HG02759 (cell line): ENCODE data around the gene PLCG2.

Experiments used
- ATAC-seq: cut with Tn5 transposase; IDR thresholded peaks from one replicate; pipeline ENCODE4 v1.9.1; 2021; ENCODE audit warnings: mild to moderate bottlenecking, moderate library complexity; ENCODE audit not compliant: unreplicated experiment

Gene PLCG2

DNA sequence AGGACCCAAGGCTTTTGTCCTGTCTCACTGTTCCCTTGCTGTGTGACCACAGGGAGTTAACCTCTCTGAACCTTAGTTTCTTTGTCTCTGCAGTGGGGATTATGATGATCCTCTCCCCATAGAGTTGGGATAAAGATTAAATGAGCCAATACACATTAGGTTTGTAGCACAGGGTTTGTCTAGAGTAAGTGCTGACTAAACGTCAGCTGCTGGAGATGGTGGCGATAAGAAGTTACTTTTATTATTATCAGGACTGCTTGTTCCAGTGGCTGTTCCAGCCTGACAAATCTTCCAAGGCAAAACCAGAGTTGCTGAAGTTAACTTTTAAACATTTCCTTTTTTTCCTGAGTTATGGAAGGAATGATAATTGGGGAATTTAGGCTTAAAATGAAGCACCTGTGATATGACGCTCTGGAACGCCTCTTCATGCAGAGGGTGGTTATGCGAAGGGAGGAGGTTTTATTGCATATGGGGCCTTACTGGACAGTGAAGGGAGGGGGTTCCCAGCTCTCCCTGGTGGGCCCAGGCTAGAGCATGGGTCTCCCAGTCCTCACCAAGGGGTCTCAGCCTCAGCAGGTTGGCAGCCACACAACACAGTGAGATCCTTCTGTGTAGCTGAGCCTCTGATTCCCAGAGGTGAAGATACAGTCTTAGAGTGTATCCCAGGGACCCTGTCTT is 35.8 kb downstream of the PLCG2 start:
- ATAC-seq, result no peak

DNA sequence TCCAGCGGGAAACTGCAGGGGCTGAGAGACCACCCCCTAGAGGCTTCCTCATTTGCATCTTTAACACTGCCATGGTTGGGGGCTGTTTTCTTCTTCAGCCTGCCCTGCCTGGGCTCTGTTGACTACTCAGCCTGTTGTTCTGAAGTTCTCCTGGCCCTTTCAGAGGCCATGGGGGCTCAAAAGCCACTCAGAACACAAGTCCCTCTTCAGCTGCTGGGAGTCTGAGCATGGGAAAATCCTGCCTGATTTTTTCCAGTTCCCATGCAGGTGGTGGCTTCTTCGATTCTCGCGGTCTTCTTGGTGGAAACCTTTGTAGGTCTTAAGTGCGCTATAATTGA is 36.3 kb downstream of the PLCG2 start:
- ATAC-seq, result no peak

DNA sequence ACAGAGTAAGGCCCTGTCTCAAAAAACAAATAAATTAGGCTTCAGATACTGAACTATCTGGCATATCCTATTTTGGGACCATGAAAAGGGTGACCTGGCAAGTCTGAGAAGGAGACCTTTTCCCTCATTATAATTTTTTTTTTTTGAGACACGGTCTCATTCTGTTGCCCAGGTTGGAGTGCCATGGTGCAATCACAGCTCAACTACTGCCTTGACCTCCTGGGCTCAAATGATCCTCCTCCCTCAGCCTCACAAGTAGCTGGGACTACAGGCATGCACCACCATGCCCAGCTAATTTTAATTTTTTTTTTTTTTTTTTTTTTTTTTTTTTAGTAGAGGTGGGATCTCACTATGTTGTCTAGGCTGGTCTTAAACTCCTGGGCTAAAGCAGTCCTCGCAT is 37.3 kb downstream of the PLCG2 start:
- no peak for ATAC-seq

DNA sequence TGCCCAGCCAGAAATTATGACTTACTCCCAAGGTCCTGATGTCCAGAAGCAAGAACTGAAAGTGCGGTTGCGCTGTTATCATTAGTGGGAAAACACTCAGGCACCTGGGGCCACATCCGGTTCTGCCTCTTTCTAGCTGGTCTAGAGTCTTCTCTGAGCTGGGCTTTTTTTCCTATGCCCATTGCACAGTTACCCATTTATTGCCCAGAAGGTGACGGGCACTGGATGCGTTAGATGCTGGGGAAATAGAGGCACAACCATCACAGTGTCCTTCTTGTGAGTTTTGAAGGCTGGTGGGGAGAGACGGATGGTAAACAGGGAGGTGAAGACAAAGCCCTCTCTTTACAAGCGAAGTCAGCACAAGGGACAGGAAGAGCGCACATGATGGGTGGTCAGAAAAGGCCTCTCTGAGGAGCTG is 37.7 kb downstream of the PLCG2 start:
- ATAC-seq, result no peak

DNA sequence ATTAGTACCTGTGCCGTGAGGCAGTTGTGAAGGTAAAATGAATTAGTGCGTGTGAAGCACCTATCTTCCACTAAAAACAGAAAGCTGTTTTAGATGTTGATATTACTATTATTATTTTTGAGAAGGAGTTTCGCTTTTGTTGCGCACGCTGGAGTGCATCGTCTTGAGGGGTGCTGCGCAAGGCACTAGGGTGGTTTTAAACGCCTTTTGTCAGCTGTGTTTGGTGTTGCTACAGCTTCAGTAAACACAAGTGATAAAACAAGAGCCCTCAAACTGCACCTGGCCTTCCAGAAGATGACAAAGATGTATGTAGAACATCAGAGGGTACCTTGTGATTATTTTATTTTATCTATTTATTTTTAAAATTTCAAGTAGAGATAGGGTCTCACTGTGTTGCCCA is 38.2 kb downstream of the PLCG2 start:
- ATAC-seq, result no peak

DNA sequence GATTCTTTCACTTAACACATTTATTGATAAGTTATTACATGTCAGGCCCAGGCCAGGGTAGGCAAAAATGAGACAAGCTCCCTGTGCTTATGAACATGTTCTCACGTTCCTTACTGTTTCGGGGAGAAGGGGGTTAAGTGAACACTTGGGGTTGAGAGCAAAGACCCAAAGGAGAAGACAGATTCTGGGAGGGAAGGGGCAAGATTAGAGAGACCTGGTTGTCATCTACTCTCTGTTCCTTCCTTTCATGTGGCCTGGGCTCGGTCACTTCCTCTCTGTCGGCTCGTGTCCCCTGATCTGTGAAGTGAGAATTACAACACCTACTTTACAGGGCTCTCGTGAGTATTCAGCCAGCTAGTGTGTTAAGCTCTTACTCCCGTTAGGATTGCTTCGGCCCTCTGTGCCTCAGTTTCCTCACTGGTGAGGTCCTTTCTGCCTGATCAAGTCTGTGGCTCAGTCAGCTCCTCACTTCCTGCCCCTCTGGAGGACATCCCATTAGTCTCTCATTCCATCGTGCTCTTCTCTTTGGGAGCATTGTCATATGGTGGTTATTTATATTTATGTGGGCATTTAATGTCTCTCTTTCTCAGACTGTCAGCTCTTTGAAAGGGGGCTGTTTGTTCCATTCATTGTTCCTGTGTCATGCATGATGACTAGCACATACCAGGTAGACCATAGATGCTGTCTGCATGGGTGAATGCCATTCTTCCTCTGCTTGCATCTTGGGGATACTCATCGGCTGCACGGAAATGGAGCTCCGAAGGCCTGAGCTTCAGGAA is 38.9 kb downstream of the PLCG2 start:
- ATAC-seq, result peak; percentile 37

DNA sequence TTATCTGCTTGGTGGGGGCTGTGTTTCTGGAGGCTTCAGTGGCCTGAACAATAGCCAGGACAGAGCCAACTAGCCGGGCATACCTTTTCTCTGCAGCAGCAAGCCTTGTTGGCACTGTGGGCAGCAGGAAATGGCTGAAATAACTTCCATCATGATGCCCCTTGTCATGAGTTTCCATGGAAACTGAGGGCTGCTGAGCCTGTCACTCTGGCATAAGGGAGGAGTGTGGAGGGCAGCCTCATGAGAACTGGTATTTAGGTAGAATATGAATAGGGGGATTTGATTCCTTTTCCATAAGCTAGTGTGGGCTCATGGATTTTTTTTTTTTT is 39.4 kb downstream of the PLCG2 start:
- ATAC-seq, result no peak

DNA sequence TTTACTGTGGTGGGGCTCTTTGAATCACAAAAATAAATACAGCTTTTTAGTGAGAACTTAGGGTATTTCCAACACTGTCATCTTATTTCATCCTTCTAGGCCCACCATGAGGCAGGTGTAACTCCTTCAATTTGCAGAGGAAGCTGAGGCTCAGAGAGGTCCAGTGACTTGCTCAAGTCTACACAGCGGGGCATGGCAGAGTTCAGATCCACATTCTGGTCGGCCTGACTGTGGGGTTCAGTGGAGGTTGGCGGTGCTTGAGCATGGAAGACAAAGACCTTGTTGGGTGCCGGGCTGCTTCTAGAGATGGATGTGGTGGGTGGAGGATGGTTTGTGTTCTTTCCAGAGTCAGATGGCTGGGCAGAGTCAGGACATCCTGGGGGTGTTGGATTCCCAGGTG is 39.8 kb downstream of the PLCG2 start:
- ATAC-seq, result no peak

DNA sequence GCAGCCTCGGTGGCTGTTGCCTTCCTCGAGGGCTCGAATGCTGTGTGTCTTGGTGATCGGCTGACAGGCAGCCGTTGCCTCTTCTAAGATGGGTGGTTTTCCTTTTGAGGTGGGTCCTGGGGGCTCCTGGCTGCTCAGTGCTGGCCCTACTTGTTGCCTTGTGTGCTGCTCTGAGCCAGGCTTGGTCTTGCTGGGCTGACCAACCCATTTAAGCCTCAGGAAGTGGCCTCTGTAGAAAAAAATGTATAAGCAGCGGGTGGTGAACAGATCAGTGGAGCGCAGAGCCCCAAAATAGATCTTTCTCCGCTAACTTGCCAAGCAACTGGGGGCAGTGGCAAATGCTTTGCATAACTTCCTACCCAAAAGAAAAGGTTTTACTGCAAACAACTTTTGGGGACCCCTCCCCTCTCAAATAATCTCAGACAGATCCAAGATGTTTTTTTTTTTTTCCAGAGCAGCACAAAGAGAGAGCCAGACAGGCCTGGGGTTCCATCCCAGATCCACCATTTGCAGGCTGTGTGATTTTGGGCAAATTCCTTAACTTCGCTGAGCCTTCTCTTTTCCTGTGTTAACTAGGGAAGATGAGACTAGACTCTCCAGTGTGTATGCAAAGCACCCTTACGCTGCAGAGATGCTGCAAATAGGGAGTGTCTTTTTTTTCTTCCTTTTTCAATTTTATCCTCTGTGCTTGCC is 42.5 kb downstream of the PLCG2 start:
- peak; percentile 50 for ATAC-seq

DNA sequence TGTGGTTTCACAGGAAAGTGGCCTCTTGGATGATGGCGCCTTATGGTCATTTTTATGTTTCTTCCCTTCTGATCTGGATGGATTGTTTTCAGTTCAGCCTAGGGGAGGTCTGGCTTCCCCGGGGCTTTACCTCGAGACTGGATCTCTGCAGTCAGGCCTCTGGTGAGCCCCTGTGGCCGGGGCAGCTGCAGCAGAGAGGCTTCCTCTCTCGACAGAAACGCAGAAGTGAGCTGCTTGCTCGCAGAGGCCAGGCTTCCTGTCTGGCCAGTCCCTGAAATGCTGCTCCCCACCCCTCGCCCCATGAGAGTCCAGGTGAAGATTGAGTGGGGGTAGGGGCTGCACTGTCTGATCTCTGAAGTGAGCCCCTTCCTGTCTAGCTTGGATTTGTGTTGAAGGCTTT is 44.0 kb downstream of the PLCG2 start:
- ATAC-seq, result no peak

DNA sequence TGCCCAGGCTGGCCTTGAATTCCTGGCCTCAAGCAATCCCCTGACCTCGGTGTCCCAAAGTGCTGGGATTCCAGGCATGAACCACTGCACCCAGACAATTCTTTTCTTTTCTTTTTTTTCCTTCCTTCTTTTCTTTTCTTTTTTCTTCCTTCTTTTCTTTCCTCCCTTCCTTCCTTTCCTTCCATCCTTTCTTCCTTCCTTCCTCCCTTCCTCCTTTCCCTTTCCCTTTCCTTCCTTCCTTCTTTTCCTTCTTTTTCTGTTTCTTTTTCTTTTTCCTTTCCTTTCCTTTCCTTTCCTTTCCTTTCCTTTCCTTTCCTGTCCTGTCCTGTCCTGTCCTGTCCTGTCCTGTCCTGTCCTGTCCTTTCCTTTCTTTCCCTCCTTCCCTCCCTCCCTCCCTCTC is 44.6 kb downstream of the PLCG2 start:
- ATAC-seq, result no peak

DNA sequence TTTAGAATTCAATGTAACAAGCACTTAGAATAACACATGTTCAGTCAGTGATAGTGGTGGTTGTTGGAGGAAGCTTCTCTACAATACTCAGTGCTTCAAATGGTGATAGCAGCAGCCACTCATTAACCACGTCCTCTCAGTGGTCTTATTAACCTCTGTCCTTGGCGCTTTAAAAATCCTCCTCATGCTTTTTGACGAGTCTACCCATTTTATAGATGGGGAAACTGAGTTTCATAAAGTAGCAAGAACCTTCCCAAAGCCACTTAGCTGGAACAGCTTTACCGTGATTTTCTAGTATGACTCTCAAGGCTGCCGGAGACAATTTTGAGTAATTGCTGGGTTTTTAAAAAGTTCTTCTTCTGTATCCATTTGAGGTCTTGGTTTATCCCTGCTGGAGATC is 47.4 kb downstream of the PLCG2 start:
- no peak for ATAC-seq

DNA sequence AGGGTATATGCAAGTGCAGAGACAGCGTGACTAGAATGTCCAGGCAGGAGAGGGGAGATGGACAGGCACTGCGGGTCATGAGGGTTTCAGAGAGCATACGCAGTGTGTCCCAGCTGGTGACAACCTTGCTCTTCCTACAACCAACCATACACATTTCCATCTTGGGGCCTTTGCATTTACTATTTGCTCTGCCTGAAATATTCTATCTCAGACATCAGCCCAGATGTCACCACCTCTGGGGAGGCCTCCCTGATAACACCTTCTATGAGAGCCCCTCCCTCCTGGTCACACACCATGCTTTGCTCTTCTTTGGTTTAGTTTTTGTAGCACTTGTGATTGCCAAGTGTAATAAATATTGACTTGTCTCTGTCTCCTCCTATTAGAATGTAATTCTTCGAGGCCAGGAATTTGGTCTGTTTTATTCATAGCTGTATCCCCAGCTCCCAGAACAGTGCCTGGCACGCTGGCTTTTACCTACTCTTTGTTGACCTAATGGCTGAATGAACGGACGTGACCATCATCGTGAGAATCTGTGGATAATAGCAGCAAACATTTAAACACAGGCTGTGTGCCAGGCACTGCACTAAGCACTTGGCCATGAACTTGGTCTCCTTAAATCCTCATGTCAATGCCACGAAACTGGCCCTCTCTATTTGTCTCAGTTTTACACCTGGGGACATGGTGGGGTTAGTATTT is 51.9 kb downstream of the PLCG2 start:
- no peak for ATAC-seq

DNA sequence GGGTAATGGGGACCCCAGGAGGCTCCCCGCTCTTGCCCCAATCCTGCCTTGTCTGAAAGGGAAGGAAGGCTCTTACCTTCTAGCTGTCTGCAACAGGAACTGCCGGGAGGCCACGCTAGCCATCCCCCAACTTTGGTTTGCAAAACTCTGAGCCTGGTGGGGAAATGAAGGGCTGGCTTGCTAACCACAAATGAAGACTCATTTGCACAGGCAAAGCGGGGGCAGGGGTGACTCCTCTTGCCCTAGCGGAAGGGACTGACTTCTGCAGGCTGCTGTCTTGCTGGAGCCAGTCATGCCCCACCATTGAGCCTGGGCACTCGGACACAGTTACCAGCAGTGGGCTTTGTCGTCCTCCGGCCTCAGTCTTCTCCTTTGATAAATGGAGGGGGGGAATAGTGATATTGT is 52.6 kb downstream of the PLCG2 start:
- ATAC-seq, result peak; percentile 77

DNA sequence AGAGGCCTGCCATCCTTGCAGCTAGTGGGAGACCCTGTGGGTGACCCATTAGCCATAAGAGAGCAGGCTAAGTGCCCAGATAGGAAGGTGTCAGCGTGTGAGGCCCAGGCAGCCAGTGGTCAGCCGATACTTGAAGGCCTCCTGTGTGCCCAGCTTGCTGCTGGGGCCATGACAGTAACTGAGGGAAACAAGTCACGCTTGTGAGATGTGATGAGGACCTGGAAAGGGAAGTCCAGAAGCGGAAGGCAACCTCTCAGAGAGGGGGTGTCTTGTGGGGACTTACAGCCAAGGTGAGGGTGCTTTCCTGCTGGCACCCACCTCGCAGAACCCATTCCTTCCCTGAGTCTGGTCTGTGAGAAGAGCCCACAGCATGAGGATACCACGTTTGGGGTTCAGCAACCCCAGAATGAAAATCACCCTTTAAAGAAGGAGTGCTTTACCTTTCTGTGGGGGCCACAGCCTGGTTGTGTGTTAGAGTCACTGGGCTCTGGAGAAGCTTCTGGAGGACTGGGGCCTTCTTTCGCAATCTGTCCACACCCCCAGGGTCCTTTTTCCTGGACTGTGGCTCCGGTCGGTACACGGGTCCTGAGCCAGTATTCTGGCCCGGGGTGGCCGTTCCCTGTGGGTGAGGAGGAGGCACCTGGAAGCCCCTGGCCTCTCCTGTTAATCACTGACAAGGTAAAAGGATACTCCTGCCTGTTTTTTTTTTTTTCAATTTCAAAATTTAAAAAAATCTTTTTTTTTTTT is 53.9 kb downstream of the PLCG2 start:
- no peak for ATAC-seq

DNA sequence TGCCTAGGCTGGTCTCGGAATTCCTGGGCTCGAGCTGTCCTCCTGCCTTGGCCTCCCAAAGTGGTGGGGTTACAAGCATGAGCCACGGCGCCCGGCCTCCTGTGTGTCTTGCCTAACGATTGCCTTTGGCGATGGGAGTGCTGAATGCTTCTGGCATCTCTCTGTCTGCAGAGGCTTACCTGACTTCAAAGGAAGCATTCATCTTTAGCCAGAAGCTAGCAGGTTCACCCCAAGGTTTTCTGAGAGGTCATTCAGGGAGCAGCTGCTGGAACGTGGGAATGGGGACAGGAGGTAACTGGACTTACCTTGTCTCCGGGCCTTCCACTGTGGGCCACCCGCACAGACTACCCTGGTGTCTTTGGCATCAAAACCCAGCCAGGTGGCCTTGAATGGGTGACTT is 54.7 kb downstream of the PLCG2 start:
- no peak for ATAC-seq

DNA sequence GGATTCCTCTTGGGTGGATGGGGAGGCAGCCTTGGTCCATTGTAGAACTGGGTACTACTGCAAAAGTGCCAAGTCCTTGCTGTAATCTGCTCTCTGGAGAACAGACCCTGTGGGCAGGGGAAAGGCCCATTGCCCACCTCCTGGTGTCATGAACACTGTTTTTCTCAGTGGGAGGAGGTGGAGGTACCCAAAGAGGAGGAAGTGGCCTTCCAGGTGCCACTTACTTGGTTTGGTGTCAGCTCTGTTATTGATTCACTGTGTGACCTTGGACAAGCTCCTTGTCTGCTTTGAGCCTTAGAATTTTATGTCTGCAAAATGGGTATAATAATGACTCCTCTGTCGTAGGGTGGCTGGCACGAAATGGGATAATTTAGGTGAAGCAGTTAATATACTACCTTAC is 55.8 kb downstream of the PLCG2 start:
- no peak for ATAC-seq

DNA sequence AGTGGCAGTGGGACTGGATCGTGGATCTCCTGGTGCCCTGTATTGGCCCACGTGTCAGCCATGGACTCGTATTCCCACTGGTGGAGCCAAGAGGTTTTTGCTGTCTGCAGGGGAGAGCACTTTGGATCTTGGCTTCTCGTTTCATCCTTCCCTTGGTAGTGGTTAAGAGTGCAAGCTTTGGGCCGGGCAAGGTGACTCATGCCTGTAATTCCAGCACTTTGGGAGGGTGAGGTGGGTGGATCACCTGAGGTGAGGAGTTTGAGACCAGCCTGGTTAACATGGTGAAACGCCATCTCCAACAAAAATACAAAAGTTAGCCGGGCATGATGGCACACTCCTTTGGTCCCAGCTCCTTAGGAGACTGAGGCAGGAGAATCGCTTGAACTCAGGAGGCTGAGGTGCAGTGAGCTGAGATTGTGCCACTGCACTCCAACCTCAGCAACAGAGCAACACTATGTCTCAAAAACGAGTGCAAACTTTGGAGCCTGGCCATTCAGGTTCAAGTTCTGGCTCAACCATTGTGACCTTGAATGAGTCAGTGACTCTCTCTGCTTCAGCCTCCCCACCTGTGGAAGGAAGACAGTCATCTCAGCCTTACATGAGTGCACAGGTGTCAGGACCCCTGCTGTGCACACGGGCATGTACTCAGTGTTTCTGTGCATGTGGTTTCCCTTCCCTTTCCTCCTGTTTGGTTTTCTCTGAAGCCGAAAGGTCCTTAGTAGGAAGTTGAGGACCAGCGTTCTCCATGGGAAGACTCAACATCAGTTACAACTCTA is 57.4 kb downstream of the PLCG2 start:
- ATAC-seq, result peak; percentile 54

DNA sequence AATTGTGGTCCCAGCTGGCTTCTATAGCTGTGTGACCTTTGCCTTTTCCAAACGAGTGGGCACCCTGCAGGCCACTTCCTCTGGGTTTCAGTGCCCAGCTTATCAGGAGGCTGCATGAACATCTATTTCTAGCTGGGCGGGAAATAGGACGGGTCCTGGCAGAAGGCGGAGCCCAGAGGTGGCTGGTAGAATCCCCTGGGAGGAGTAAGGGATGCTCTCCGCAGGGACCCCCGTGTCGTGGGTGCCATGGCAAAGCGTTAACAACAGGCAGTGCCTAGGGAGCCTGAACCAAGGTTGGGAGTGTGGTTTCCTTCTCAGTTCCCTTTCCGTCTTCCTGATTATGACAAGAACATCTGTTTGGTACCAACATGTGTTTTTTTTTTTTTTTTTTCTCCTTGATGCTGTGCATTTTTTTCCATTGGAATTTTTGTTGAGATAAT is 58.2 kb downstream of the PLCG2 start:
- no peak for ATAC-seq

DNA sequence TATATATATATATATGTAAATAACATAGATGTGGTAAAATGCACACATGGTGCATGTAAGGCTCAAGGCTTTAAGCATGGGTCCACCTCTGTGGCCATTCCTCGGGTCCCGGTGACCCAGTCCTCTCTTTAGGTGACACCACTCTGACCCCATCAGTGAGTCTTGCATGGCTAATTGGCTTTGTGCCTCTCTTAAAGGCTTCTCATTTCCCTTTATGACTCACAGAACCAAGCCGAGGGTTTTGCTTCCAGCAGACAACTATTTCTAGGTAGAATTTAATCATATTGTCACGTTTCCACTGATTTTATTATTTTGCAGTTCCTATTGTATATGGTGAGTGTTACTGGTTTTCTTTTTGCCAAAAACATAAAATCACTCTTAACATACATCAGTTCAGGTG is 59.7 kb downstream of the PLCG2 start:
- peak; percentile 49 for ATAC-seq
